Measurements from ENCODE around the gene CORO2B. TPM values are rescaled to one million over a fixed set of nuclear protein-coding genes. Genes with fewer than 3 reads are reported as not detected.

The CORO2B gene
- total and polyA plus RNA-seq, 10 donors: 0.93 to 8.8 (median 3.6) TPM

GRCh38 chr15:68658641-68659358 lies 80.0 kb downstream of the CORO2B start:
- intact Hi-C loops (cut with DNase I; ENCODE audit: low total_unique reads): loop anchor here (10.0 kb wide), 1 partner anchor 94 kb away; no protein-coding TSS in a partner anchor
- Histone ChIP-seq H3K27ac (no peak overlapping the region), H3K36me3 (no peaks in the 10 kb centered on the region), H3K4me1 (no peaks in the 10 kb centered on the region), H3K9me3 (no peaks in the 10 kb centered on the region), H3K27me3 (replicated peaks in 1 of 7) (no peaks in the 10 kb centered on the region), H3K4me3 (no peak overlapping the region)
- WGBS, 5 donors: 81 to 88% (median 87%) methylated on average over 8 of the region's 8 CpGs
- TF ChIP-seq POLR2A (IDR thresholded peaks at IDR 0.05) (no peak), POLR2AphosphoS5 (IDR thresholded peaks at IDR 0.05) (no peak)
- TF ChIP-seq, protein P1, sequence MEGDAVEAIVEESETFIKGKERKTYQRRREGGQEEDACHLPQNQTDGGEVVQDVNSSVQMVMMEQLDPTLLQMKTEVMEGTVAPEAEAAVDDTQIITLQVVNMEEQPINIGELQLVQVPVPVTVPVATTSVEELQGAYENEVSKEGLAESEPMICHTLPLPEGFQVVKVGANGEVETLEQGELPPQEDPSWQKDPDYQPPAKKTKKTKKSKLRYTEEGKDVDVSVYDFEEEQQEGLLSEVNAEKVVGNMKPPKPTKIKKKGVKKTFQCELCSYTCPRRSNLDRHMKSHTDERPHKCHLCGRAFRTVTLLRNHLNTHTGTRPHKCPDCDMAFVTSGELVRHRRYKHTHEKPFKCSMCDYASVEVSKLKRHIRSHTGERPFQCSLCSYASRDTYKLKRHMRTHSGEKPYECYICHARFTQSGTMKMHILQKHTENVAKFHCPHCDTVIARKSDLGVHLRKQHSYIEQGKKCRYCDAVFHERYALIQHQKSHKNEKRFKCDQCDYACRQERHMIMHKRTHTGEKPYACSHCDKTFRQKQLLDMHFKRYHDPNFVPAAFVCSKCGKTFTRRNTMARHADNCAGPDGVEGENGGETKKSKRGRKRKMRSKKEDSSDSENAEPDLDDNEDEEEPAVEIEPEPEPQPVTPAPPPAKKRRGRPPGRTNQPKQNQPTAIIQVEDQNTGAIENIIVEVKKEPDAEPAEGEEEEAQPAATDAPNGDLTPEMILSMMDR (IDR thresholded peaks at IDR 0.05 in 8 of 11, conservative IDR thresholded peaks at IDR 0.05 in 3 of 11): no peak
- DNase-seq: peak; percentile 24

DNA sequence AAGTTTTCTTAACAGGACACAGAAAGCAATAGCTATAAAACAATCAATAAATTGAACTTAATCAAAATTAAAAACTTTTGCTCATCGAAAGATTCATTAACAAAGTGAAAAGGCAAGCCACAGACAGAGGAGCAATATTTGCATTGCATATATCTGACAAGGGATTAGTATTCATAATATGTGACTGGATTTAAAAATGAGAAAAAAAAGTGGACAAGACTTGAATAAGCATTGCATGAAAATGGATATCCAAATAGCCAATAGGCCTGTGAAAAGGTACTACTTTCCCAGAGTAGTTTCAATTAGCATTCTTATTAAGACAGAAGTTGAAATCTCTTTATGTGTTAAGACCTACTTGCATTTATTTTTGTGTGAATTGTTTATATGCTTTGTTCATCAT lies 84.7 kb downstream of the CORO2B start:
- Histone ChIP-seq H3K27ac (no peak overlapping the region), H3K9me3 (peaks cover 0 to 4% (median 0%) of the 10 kb centered on the region in 8 donors), H3K4me1 (peaks cover 0 to 13% (median 5%) of the 10 kb centered on the region in 6 donors), H3K36me3 (no peaks in the 10 kb centered on the region), H3K4me3 (no peak overlapping the region), H3K27me3 (replicated peaks in 1 of 7) (no peaks in the 10 kb centered on the region)
- no peak for DNase-seq
- intact Hi-C loops (cut with DNase I; ENCODE audit: low total_unique reads): no loop called here
- no peak for TF ChIP-seq POLR2AphosphoS5 (IDR thresholded peaks at IDR 0.05)
- TF ChIP-seq, protein P1 (IDR thresholded peaks at IDR 0.05 in 8 of 11, conservative IDR thresholded peaks at IDR 0.05 in 3 of 11): no peak
- TF ChIP-seq POLR2A (IDR thresholded peaks at IDR 0.05): no peak
- WGBS, 5 donors: 87 to 100% (median 90%) methylated on average over 1 of the region's 1 CpG

GRCh38 chr15:68666120-68666811 lies 87.5 kb downstream of the CORO2B start:
- 28 to 36% (median 29%) methylated on average over 6 of the region's 6 CpGs for WGBS, 5 donors
- TF ChIP-seq, protein P1 (IDR thresholded peaks at IDR 0.05 in 8 of 11, conservative IDR thresholded peaks at IDR 0.05 in 3 of 11): no peak
- TF ChIP-seq POLR2AphosphoS5 (IDR thresholded peaks at IDR 0.05) (no peak), POLR2A (IDR thresholded peaks at IDR 0.05) (no peak)
- no peaks in the 10 kb centered on the region for H3K27me3 ChIP-seq (replicated peaks in 1 of 7)
- no peak overlapping the region for H3K27ac ChIP-seq
- DNase-seq: peak; percentile 36
- intact Hi-C loops (cut with DNase I; ENCODE audit: low total_unique reads): no loop called here
- no peaks in the 10 kb centered on the region for H3K36me3 ChIP-seq
- peaks cover 0 to 4% (median 0%) of the 10 kb centered on the region in 8 donors for H3K9me3 ChIP-seq
- H3K4me1 ChIP-seq: peaks cover 0 to 16% (median 7%) of the 10 kb centered on the region in 6 donors
- H3K4me3 ChIP-seq: no peak overlapping the region
